ENCODE measurements around the gene C2orf92.

C2orf92 gene

DNA sequence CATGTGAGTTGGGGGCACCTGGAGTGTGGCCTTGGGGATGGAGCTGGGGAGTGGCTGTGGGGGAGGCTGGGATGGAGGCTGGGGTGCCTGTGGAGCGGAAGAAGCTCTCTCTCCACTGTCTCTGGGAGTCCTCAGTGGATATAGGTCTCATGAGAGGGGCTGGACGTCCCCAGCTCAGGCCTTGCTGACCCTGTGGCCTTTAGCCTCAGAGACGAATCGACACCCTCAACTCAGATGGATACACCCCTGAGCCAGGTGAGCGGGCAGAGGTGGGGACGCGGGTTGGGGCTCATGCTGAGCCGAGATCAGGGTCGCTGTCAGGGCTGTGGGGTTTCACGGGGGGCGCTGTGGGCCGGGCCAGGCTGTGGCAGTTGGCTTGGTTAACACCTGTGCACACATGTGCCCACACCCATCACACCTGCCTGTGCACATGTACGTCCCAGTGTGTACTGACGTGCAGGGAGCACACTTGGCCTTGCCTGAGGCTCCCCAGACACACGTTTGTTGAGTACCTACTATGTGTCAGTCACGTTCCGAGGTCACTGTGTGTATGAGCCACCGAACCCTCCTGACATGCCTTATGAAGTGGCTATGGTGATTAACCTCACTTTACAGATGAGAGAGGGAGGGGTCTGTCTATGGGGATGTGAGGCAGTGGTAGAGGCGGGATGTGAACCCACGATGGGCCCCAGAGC lies 64.0 kb downstream of the C2orf92 start:
- DNase-seq (ENCODE audit: low read depth), result no peak
- TF ChIP-seq, protein P1, sequence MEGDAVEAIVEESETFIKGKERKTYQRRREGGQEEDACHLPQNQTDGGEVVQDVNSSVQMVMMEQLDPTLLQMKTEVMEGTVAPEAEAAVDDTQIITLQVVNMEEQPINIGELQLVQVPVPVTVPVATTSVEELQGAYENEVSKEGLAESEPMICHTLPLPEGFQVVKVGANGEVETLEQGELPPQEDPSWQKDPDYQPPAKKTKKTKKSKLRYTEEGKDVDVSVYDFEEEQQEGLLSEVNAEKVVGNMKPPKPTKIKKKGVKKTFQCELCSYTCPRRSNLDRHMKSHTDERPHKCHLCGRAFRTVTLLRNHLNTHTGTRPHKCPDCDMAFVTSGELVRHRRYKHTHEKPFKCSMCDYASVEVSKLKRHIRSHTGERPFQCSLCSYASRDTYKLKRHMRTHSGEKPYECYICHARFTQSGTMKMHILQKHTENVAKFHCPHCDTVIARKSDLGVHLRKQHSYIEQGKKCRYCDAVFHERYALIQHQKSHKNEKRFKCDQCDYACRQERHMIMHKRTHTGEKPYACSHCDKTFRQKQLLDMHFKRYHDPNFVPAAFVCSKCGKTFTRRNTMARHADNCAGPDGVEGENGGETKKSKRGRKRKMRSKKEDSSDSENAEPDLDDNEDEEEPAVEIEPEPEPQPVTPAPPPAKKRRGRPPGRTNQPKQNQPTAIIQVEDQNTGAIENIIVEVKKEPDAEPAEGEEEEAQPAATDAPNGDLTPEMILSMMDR (IDR thresholded peaks at IDR 0.05; ENCODE audit: low read depth, low read length, missing control alignments), result no peak

DNA sequence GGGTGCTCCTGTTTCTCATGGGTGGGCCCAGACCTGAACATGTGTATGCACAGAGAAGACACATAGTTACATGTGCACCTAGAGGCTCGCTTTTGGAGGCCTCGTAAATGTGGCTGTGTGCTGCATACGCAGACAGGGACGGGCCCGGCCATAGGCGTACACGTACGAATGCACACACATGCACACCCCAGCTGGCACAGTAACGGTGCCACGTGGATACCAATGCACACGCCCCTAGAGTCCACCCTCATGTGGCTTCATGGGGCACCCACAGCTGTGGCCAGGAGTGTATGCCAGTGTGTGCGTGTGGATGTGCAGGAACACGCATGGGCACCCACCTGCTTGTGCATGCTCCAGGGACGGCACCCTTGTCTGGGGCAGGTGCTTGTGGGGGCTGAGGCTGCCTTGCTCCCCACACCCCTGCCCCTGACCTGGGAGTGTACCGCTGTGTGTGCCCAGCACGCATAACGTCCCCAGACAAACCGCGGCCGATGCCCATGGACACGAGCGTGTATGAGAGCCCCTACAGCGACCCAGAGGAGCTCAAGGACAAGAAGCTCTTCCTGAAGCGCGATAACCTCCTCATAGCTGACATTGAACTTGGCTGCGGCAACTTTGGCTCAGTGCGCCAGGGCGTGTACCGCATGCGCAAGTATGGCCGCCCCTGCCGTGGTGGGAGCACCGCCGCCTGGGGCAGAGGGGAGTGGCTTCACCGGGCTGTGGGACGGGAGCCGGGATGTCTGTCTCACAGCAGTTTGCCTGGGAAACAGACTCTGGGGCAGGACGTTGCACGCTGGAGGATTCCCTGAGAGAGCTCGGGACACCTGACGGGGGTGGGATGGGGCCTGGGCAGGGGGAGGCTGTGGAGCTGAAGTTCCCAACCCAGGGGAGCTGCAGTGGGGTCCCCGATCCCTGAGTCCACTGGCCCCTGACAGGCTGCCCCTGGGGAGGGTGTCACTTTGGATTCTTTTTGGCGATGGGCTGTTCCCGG lies 64.8 kb downstream of the C2orf92 start:
- DNase-seq (ENCODE audit: low read depth), result no peak
- TF ChIP-seq, protein P1 (IDR thresholded peaks at IDR 0.05; ENCODE audit: low read depth, low read length, missing control alignments), result no peak
- H3K4me3 ChIP-seq (ENCODE audit: low read depth, low read length), result no peak overlapping the region

More for the DNA sequence above, 64.0 kb downstream of the C2orf92 start:
- no peak overlapping the region for H3K4me3 ChIP-seq (ENCODE audit: low read depth, low read length)

DNA sequence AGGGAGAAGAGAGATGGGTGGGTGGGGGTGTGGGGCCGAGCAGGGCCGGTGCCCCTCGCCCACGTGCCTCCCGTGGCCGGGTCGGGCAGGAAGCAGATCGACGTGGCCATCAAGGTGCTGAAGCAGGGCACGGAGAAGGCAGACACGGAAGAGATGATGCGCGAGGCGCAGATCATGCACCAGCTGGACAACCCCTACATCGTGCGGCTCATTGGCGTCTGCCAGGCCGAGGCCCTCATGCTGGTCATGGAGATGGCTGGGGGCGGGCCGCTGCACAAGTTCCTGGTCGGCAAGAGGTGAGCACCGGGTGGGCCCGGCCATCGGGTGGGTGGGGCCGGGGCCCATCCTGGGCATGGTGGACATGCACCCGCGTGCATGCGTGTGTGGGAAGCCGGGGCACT lies 65.6 kb downstream of the C2orf92 start:
- TF ChIP-seq, protein P1 (IDR thresholded peaks at IDR 0.05; ENCODE audit: low read depth, low read length, missing control alignments), result no peak
- DNase-seq (ENCODE audit: low read depth), result no peak
- no peak overlapping the region for H3K4me3 ChIP-seq (ENCODE audit: low read depth, low read length)

DNA sequence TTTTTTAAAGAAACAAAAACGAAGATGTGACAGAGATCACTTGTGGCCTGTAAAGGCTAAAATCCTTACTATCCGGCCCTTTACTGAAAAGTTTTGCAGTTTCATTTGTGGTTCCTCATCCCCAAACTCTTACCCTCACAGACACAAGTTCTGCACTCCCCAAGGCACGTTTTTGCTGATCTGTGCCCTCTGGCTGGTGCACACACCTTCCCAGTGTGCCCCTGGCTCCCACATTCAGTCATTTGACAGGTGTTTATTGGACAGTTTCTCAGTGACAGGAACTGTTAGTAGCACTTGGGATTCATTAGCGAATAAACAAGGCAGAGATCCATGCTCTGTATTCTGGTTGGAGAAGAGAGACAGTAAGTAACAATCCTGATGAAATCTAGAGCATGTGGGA lies 66.7 kb downstream of the C2orf92 start:
- no peak overlapping the region for H3K4me3 ChIP-seq (ENCODE audit: low read depth, low read length)
- no peak for DNase-seq (ENCODE audit: low read depth)
- TF ChIP-seq, protein P1 (IDR thresholded peaks at IDR 0.05; ENCODE audit: low read depth, low read length, missing control alignments), result no peak

DNA sequence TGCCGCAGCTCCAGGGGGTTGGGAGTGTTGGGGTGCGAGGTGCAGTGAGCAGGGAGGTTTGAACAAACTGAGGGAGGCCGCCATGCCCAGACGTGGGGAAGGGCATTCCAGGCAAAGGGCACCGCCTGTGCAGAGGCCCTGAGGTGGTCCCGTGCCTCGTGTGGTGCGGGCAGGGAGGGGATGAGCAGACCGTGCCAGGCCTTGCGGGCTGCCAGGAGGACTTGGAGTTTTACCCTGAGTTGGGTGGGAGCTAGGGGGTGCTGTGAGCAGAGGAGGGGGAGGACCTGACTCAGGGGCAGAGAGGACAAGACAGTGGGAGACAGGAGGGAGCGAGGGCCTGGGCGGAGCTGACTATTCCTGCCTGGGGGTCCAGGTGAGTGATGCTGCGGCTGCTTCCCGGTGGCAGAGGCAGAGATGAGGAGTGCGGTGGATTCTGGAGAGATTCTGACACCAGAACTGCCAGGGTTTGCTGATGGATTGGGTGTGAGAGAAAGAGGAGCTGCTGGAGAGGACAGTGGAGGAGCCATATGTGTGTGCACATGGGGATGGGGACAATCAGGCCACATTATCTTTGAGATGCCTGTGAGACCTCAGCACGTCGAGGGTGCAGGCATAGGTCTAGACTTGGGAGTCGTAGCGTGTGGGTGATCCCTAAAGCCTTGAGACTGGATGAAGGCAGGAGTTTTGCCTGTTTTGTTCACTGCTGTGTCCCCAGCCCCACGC lies 67.3 kb downstream of the C2orf92 start:
- no peak for DNase-seq (ENCODE audit: low read depth)
- no peak overlapping the region for H3K4me3 ChIP-seq (ENCODE audit: low read depth, low read length)
- TF ChIP-seq, protein P1 (IDR thresholded peaks at IDR 0.05; ENCODE audit: low read depth, low read length, missing control alignments), result no peak

DNA sequence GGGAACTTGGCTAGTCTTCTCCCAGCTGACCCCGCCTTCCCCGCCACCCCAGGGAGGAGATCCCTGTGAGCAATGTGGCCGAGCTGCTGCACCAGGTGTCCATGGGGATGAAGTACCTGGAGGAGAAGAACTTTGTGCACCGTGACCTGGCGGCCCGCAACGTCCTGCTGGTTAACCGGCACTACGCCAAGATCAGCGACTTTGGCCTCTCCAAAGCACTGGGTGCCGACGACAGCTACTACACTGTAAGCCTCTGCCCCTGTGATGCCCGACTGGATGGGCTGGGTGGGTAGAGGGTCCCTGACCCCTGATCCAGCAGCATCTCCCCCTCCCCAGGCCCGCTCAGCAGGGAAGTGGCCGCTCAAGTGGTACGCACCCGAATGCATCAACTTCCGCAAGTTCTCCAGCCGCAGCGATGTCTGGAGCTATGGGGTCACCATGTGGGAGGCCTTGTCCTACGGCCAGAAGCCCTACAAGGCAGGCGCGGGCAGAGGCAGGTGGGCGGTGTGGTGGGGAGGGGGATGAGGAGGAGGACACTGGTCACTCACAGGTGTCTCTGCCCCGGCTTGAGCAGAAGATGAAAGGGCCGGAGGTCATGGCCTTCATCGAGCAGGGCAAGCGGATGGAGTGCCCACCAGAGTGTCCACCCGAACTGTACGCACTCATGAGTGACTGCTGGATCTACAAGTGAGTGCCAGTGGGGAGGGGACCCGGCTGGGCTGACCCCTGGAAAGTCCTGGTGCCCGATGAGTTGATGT lies 68.1 kb downstream of the C2orf92 start:
- no peak overlapping the region for H3K4me3 ChIP-seq (ENCODE audit: low read depth, low read length)
- TF ChIP-seq, protein P1 (IDR thresholded peaks at IDR 0.05; ENCODE audit: low read depth, low read length, missing control alignments), result no peak
- DNase-seq (ENCODE audit: low read depth), result no peak
